Calu3 (cell line): ENCODE measurements around the gene PPP1R11. TPM values are rescaled to one million over a fixed set of nuclear protein-coding genes. Genes with fewer than 3 reads are reported as not detected.

Experiments
- BruUV-seq: library from RNA; stranded (reverse); fragments of 400-500 nt; replicated peaks from 2 replicates; lab custom pipeline; 2021; lab: Mats Ljungman, UMichigan
- CTCF ChIA-PET: fragments of 300-600 bp; sonication (Branson Sonifier 250); formaldehyde crosslinking; loops from one replicate; lab custom pipeline; 2022; ENCODE audit warnings: antibody characterized with exemption; lab: Charles Lee
- DNase-seq: peaks from one replicate; pipeline ENCODE4 v3.0.0; 2022
- H3K27ac Mint-ChIP-seq: one replicate; pipeline ENCODE4 v1.8.0; 2022; ENCODE audit warnings: mixed read lengths; ENCODE audit not compliant: unreplicated experiment
- H3K27me3 Mint-ChIP-seq: one replicate; pipeline ENCODE4 v1.8.0; 2022; ENCODE audit warnings: mixed read lengths; ENCODE audit not compliant: unreplicated experiment
- H3K36me3 Mint-ChIP-seq: one replicate; pipeline ENCODE4 v1.8.0; 2022; ENCODE audit warnings: mild to moderate bottlenecking, moderate library complexity, mixed read lengths; ENCODE audit not compliant: insufficient read depth, unreplicated experiment
- H3K4me1 Mint-ChIP-seq: one replicate; pipeline ENCODE4 v1.8.0; 2022; ENCODE audit warnings: mild to moderate bottlenecking, low read depth, mixed read lengths; ENCODE audit not compliant: unreplicated experiment
- H3K4me3 Mint-ChIP-seq: one replicate; pipeline ENCODE4 v1.8.0; 2022; ENCODE audit warnings: mild to moderate bottlenecking, low read depth, moderate library complexity, mixed read lengths; ENCODE audit not compliant: unreplicated experiment
- H3K9me3 Mint-ChIP-seq: one replicate; pipeline ENCODE4 v1.8.0; 2022; ENCODE audit warnings: low read depth, mixed read lengths; ENCODE audit not compliant: unreplicated experiment
- intact Hi-C: fragments of 100-400 bp; cut with micrococcal nuclease; formaldehyde crosslinking; loops from one replicate; pipeline ENCODE4 v1.10.0; 2022; ENCODE audit not compliant: unreplicated experiment
- total RNA-seq: library from RNA; stranded (reverse); gene quantifications from 2 replicates; pipeline ENCODE4 v1.2.3, GENCODE V29; 2022
- TF ChIP-seq, protein P1 (sequence below): fragments of 200-600 bp; IDR thresholded peaks from one replicate; pipeline ENCODE4 v1.8.0; 2022; ENCODE audit warnings: antibody characterized with exemption; ENCODE audit not compliant: unreplicated experiment

Gene PPP1R11
- total RNA-seq, 1 experiment from 2014 or later = 72.8 TPM

DNA sequence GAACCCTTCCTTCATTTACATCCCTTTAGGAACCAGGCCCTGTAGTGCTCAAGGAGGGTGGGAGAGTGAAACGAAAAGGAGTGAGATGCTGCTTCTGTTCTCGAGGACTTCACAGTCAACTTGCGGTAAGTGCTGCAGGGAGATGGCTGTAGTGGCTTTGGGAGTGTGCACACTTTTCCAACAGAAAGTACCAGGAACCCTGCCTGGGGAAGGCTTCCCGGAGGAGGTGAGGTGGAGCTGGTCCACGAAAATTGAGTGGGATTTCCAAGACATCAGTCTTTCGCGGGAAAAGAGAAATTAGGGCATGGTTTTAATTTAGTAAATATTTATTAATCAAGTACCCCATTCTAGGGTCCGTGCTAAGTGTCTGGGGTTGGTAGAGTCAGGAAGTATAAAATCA lies 33.2 kb downstream of the PPP1R11 start:
- Mint-ChIP-seq H3K36me3 (peaks cover 63% of the 10 kb centered on the region), H3K4me1 (peaks cover 78% of the 10 kb centered on the region), H3K4me3 (peak overlapping the region; percentile 87), H3K9me3 (no peaks in the 10 kb centered on the region), H3K27ac (peak overlapping the region; percentile 66), H3K27me3 (no peaks in the 10 kb centered on the region)
- TF ChIP-seq, protein P1, sequence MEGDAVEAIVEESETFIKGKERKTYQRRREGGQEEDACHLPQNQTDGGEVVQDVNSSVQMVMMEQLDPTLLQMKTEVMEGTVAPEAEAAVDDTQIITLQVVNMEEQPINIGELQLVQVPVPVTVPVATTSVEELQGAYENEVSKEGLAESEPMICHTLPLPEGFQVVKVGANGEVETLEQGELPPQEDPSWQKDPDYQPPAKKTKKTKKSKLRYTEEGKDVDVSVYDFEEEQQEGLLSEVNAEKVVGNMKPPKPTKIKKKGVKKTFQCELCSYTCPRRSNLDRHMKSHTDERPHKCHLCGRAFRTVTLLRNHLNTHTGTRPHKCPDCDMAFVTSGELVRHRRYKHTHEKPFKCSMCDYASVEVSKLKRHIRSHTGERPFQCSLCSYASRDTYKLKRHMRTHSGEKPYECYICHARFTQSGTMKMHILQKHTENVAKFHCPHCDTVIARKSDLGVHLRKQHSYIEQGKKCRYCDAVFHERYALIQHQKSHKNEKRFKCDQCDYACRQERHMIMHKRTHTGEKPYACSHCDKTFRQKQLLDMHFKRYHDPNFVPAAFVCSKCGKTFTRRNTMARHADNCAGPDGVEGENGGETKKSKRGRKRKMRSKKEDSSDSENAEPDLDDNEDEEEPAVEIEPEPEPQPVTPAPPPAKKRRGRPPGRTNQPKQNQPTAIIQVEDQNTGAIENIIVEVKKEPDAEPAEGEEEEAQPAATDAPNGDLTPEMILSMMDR = no peak
- intact Hi-C loops = no loop called here
- CTCF ChIA-PET = no interaction called here
- DNase-seq = no peak
- no TSS peak for BruUV-seq

DNA sequence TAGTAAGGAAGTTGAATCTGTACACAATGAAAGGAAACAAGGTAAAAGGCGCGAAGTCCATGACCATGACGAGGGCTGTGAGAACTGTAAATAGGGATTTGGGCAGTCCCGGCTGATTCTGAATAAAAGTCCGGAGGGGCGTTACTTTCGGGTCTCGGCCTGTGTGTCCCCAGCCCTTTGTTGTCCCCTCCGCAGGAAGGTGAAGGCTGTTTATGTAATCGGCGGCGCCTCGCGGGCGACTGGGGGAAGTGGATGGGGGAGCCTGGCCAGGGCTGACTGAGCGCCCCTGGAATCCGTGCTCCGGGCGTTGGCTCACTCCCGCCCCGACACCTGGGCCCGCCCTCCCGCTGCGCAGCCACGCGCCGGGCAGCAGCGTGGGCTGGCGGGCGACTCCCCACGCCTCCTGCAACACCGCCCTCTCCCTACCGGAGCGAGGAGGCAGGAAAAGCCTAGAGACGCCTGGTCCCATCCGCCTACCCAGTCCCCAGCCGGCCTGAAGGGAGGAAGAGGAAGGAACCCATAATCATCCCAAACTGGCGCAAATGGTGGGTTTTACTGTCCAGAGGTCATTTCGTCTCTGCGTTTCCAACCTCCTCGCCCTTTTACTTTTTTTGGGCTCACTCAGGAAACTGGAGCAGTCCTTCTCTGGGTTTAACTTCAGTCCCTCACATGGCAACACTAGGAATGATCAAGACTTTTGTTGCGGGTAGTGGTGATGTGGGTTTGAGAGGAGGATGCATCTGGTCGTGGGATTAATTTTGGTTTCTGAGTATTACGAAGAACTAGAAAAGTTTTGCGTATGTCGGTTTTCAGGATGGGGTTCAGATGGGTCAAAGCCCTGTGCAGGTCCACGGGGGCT lies 33.8 kb downstream of the PPP1R11 start:
- no TSS peak for BruUV-seq

DNA sequence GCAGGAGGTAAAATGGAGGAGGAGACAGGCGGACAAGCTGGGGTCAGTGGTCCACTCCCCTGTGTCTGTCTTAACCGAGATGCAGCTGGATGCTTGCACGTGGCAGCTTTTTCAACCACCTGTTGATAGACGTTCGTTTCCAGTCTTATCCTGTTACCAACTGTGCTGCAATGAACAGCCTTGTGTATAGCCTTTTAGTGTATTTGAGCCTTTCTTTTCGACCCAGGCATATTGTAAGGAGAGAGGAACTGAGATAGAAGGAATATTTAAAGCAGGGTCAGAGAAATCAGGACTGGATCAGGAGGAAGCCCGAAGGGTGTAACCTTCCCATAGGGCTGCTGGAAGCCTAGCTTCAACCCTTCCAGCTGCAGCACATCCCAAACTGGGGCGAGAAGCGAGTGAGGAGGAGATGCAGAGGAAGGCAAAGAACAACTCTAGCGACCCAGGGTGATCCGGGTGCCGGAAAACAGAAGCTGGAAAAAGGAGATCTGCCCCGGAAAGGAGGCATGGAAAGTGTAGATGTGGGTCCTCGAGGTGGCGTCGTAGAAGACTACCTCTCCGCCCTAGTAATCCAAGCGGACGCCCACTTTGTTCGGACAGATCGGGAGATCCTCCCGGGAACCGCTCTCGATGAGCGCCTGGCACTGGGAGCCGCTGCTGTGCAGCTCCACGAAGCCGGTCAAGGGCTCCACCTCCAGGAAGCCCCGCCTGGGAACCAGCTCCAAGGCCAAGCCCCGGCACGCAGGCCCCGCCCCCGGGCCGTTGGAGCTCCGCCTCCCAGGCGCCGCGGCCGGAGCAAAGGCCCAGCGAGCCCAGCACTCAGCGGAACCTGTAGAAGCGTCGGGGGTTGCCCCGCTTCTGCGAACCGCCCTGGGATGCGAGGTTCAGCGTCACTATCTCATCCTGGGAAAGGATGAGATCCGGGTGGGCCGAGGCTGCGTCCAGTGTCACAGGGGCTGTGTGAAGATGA lies 34.7 kb downstream of the PPP1R11 start:
- intact Hi-C loops = loop anchor here (2.0 kb wide), 1 partner anchor 35 kb away; the partner anchor contains the start of gene PPP1R11

More for the DNA sequence above, 33.8 kb downstream of the PPP1R11 start:
- peaks cover 71% of the 10 kb centered on the region for H3K4me1 Mint-ChIP-seq
- no peaks in the 10 kb centered on the region for H3K9me3 Mint-ChIP-seq
- no peaks in the 10 kb centered on the region for H3K27me3 Mint-ChIP-seq
- intact Hi-C loops = no loop called here
- TF ChIP-seq, protein P1 = no peak
- CTCF ChIA-PET = interaction anchor here (0.9 to 6.4 kb wide), 5 partner anchors 24 to 70 kb away, joined by 3 to 168 read pairs (median 3); partner anchors contain the start of gene TRIM15
- DNase-seq = peak; percentile 86
- peaks cover 69% of the 10 kb centered on the region for H3K36me3 Mint-ChIP-seq
- peak overlapping the region; percentile 92 for H3K27ac Mint-ChIP-seq
- H3K4me3 Mint-ChIP-seq = peak overlapping the region; percentile 87

More for the DNA sequence above, 34.7 kb downstream of the PPP1R11 start:
- Mint-ChIP-seq H3K27me3 (no peaks in the 10 kb centered on the region), H3K9me3 (no peaks in the 10 kb centered on the region), H3K4me3 (peak overlapping the region; percentile 87), H3K36me3 (peaks cover 78% of the 10 kb centered on the region), H3K27ac (peak overlapping the region; percentile 92), H3K4me1 (peaks cover 67% of the 10 kb centered on the region)
- CTCF ChIA-PET = interaction anchor here (0.7 to 6.4 kb wide), 13 partner anchors 10 to 452 kb away, joined by 3 to 168 read pairs (median 3); partner anchors contain the start of genes TRIM15 and TRIM31
- TF ChIP-seq, protein P1 = no peak
- peak; percentile 95 for DNase-seq
- BruUV-seq = TSS peak; percentile 71
